GM13976 (cell line): ENCODE measurements around the gene CYP8B1.

Experiments used
- DNase-seq: peaks from one replicate; pipeline ENCODE4 v3.0.0; 2012; ENCODE audit warnings: low spot score
- CTCF ChIP-seq: IDR thresholded peaks from 2 replicates; pipeline ENCODE4 v1.5.1; 2012; ENCODE audit warnings: borderline replicate concordance, mild to moderate bottlenecking; ENCODE audit not compliant: insufficient read depth; ENCODE audit errors: extremely low read depth, missing control alignments, control extremely low read depth
- in situ Hi-C: fragments of 300-500 bp; cut with MboI; formaldehyde crosslinking; loops from one replicate; pipeline ENCODE4 v1.12.0; 2022; ENCODE audit warnings: low sequenced_read_pairs, mixed read lengths, inconsistent platforms; ENCODE audit not compliant: unreplicated experiment

The CYP8B1 gene

GRCh38 chr3:42868841-42869240 is 6.8 kb downstream of the CYP8B1 start:
- no peak for DNase-seq
- TF ChIP-seq CTCF: no peak
- in situ Hi-C loops: no loop called here

- no peak for DNase-seq
- in situ Hi-C loops: no loop called here
- TF ChIP-seq CTCF: no peak
Measured at GRCh38 chr3:42867138-42867537, 8.5 kb downstream of the CYP8B1 start.

GRCh38 chr3:42865256-42865655 is 10.4 kb downstream of the CYP8B1 start:
- in situ Hi-C loops: no loop called here
- DNase-seq: no peak
- TF ChIP-seq CTCF: no peak

GRCh38 chr3:42864321-42864950 is 11.2 kb downstream of the CYP8B1 start:
- in situ Hi-C loops: no loop called here
- no peak for DNase-seq
- TF ChIP-seq CTCF: no peak

- no peak for DNase-seq
- in situ Hi-C loops: no loop called here
- TF ChIP-seq CTCF: no peak
Measured at GRCh38 chr3:42856544-42856943, 19.1 kb downstream of the CYP8B1 start.

GRCh38 chr3:42855547-42856380 is 19.9 kb downstream of the CYP8B1 start:
- DNase-seq: no peak
- TF ChIP-seq CTCF: no peak
- in situ Hi-C loops: no loop called here
